PC-9 (cell line): ENCODE measurements around the gene KIF11.

Experiments used
- EZH2 ChIP-seq: fragments of 200-600 bp; sonication (generic); IDR thresholded peaks from 2 replicates; pipeline ENCODE4 v1.8.0; 2017; ENCODE audit warnings: antibody characterized with exemption, low read depth
- TF ChIP-seq, protein P1 (sequence below): fragments of 200-600 bp; sonication (generic); conservative IDR thresholded peaks from 2 replicates; pipeline ENCODE4 v1.6.1; 2017; ENCODE audit warnings: mixed run types, antibody characterized with exemption, mild to moderate bottlenecking, moderate library complexity

DNA sequence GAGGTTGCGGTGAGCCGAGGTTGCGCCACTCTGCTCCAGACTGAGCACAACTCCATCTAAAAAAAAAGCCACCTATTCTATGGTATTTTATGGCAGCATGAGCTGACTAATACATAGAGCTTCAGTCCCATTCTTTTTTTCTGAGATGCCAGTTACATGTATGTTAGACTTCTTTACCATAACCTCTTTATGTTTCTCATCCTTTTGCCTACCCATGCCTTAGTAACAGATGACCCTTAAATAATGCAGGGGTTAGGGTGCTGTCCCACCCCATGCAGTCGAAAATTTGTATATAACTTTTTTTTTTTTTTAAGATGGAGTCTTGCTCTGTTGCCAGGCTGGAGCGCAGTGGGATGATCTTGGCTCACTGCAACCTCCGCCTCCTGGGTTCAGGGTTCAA is 74.1 kb downstream of the KIF11 start:
- TF ChIP-seq, protein P1, sequence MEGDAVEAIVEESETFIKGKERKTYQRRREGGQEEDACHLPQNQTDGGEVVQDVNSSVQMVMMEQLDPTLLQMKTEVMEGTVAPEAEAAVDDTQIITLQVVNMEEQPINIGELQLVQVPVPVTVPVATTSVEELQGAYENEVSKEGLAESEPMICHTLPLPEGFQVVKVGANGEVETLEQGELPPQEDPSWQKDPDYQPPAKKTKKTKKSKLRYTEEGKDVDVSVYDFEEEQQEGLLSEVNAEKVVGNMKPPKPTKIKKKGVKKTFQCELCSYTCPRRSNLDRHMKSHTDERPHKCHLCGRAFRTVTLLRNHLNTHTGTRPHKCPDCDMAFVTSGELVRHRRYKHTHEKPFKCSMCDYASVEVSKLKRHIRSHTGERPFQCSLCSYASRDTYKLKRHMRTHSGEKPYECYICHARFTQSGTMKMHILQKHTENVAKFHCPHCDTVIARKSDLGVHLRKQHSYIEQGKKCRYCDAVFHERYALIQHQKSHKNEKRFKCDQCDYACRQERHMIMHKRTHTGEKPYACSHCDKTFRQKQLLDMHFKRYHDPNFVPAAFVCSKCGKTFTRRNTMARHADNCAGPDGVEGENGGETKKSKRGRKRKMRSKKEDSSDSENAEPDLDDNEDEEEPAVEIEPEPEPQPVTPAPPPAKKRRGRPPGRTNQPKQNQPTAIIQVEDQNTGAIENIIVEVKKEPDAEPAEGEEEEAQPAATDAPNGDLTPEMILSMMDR = no peak
- no peak for TF ChIP-seq EZH2
